Stimulated activated naive CD4-positive, alpha-beta T cell treated with Interleukin-2 at 50 U/mL for 16 hours (primary cell): ENCODE measurements around the gene AGPAT3.
A peak's percentile ranks its signal among the peaks of the same experiment; 100 is the strongest.

Experiments used
- DNase-seq: peaks from one replicate; lab custom pipeline; 2025; lab: John Stamatoyannopoulos, UW

The AGPAT3 gene

DNA sequence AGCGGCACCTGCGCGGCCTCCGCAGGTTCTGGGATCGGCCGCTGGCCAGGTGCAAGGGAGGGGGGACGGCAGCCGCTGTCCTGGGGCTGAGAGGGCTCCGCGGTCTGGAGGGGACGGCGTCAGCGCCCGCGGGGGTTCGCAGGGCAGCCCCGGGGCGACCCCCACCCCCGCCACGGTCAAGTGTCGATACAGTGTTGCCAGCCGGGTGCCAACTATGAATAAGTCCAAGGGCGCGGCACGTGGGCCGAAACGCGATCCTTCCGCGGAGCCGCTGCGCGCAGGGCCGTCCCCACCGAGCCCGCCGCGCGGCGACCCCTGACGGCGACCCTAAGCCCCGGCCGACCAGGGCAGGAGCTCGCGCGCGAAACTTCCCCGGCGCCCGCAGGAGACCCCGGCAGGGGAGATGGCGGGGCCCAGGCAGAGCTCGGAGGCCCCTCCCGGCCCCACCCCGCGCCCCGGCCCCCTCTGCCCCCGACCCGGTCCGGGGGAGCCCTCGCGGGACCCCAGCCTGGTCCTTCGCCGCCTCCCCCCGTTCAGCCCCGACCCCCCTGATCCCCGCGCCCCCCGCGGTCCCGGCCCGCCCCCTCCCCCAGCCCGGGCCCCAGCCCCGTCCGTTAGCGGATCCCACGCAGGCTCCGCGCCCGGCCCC, 586 bp upstream of the AGPAT3 start:
- peak; percentile 35 for DNase-seq

DNA sequence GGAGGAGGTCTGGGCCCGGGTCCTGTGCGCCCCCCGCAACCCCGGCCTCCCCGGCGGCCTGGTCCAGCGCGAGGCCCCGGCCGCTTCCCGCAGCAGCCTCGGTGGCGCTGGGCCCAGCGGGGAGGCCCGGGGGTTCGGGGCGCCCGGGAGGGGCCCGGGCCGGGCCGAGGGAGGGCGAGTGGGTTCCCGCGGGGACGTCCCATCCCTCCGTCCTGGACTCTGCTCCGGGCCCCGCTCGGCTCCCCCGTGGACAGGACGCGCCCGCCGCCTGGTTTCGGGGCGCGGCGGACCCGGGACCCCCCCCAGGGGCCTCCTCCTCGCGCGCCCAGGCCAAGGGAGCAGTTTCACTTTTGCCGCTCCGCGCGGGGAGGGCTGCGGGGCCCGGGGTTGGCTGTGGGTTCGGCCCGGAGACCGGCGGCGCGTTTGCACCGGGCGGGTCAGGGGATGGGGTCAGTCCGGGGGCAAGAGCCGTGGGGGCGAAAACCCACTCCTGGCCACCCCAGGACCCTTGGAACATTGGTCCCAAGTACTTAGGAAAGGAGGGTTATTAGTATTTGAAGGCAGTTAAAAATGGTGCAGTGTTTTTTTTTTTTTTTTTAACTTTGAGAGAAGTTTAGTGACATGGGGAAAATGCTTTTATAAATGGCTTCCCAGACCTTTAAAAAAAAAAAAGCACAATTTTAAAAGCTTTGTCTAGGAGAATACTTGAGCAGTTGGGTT, 677 bp downstream of the AGPAT3 start:
- DNase-seq = peak; percentile 51

DNA sequence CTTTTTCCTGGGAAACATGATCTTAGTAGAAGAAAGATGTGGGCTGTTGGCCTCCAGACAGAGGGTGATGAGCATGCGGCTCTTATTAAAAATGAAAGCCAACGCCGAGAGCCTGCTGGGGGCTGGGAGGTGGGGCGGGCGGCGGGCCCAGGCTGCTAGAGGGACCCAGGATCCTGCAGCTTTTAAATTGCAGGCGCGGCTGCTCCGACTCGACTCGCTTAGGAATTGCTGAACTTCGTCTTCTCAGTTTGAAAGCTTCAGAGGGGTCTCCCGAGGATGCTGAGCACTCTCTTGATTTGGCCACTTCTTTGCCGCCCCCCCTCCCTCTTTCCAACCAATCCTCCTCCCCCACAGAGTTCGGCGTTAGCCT, 1.2 kb downstream of the AGPAT3 start:
- DNase-seq = peak; percentile 50

DNA sequence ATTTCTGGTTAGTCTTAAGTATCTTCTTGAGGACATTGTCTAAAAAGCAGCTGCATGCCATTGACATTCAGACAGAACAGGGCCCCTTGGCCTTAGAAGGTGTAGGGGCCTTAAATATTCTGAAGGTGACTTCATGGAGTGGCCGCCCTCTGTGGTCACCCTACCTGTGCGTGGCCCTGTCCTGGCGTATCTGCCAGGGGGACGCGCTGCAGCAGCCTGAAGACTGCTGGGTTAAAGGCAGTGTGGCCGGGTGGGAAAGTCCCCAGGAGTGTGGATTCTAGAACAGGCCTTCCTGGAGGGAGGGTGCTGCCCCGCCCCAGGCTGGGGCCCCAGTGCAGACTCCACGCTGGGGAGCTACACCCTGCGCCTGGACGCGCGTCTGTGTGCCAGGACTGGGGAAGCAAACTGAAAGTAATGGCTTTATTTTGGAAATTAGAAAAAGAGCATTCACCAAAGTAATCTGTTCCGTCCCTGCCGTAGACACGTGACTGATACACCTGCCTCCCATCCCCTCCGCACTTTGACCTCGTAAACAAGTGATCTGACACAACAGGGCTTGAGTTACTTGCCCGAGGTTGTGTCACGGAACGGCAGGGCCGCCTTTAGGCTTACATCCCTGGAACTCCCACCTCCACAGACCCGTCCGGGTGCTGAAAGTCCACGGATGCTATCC, 1.8 kb downstream of the AGPAT3 start:
- peak; percentile 55 for DNase-seq

DNA sequence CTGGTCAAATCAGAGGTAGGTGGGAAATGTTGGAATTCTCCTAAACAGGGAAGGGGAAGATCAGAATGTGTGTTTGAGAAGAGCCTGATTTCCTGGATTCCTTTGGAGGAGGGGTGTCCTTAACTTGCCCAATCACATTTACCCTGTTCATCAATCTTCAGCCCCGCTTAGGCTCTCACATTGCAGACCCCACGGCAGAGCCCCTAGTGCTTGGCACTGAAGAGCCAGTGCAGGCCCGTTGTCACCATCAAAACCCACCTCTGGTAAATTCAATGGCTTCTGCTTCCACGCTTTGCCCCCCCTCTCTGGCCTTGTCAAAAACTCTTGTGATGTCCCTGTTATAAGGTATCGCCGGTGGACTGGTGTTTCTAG, 2.3 kb downstream of the AGPAT3 start:
- DNase-seq = no peak

DNA sequence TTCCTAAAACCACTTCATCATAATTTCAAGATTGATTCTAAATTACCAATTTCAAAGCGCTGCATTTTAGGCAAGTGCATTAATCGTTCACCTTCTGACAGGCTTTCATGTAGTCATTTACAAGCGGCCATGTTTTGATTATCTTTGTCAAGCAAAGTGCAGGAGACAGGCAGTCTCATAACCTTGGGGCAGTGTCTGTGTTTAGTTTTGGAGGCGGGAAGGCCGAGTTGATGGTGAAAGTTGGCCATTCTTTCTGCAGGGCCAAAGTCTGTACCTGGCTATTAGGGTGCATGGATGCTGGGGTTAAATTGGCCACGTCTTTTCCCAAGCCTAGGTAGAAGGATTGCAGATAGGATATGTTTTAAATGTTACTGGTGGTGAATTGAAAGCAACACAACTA, 2.9 kb downstream of the AGPAT3 start:
- no peak for DNase-seq

DNA sequence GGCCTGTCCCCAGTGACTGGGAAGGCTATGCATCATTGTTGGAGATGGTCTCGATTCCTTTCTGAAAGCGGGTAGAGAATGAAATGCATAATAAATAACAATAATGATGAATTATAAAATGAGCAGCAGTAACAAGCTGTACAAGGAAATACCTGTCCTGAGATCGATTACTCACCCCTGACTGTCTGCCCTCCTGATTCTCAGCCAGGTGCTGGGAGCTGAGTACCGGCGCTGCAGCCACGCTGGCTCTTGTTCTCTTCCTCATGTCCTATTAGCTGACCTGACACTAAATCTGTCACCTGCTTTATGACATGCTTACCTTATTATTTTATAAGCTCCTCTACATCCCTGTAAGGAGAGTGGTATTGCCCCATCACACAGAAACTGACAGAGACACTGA, 3.4 kb downstream of the AGPAT3 start:
- DNase-seq = no peak

DNA sequence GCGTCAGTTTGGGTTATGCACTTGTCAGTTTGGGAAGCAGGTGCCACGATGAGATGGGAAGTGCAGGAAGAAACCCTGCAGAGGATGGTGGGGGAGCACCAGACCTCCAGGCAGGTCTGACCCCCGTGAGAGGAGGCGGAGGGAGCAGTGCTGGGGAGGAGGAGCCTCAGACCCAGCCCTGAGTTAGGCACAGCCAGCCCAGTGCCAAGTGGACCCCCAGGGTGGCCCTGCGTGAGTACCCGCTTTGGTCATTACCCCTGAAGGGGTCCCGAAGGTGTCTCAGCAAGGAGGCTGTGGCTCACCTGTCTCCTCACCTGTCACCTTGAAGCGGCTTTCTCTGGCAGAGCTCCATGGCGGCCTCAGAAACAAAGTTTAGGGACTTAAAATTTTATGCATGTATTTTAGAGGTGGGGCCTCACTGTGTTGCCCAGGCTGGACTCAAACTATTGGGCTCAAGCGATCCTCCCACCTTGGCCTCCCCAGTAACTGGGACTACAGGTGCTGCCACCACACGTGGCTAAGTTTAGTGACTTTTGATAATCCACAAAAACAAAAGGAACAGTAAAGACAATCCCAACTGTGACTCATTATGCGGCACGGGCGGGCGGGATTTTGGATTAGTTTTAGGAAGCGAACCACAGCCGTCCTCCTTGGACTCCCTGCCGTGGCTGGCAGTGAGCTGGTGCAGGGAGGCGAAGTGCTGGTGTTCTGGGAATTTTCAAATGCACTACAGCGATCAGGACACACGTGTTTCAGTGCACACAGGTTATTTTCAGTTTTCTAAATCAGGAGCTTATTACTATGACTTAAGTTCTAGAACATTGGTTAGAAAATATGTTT, 4.7 kb downstream of the AGPAT3 start:
- DNase-seq = no peak

DNA sequence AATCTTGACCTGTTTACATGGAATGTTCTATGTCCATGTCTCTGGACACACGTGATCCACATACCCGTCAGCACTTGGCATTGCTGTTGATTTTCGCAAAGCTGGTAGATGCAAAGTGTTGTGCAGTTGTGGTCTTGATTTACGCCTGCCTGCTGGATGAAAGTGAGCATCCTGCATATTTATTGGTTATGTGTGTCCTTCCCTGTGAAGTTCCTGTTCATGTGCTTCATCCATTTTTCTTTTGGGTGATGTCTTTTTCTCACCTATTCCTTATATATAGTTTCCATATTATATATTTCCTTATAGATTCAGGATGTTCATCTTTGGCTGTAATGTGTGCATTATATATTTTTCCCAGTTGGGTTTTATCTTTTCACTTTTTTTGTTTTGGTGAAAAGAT, 6.5 kb downstream of the AGPAT3 start:
- no peak for DNase-seq

DNA sequence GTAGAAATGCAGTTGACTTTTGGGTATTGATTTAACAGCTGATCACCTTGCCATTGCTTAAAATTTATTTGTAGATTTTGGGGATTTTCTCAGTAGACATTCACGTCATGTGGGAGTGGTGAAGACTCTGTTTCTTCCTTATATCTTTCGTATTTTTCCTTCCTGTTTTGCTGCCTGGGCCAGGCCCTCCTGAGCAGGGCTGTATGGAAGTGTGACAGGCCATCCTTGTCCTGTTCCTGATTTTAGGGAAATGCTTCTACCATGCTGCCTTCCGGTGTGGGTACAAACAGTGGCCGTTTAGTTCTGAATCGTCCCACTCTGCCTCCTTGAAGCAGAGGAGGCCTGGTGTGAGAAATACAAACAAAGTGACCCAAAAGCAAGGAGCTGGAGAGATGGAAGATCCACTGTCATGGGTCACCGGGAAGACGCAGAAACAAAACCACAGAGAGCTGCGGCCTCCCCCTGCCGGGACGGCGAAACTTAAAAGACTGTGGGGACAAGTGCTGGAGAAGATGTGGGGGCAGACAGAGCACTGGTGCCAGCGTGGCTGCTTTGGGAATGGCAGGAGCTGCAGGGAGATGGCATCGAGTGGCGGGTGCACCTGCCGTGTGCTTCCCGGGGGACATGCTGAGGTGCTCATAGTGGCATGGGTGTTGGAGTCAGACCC, 7.6 kb downstream of the AGPAT3 start:
- no peak for DNase-seq

DNA sequence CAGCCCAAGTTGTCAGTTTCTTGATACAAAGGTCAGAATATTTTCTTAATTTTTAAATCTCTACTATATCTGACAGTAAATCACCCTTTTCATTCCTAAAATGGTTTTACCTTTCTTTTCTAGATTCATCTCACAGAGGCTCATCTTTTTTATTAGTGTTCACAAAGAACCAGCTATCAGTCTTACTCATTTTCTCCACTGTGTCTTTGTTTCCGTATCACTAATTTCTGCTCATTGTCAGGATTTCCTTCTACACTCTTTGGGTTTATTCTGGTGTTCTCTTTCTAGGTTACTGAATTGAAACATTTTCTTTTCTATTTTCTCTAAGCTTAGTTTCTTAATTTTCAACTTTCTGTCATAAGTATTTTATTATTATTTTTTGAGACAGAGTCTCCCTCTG, 8.7 kb downstream of the AGPAT3 start:
- DNase-seq = no peak

DNA sequence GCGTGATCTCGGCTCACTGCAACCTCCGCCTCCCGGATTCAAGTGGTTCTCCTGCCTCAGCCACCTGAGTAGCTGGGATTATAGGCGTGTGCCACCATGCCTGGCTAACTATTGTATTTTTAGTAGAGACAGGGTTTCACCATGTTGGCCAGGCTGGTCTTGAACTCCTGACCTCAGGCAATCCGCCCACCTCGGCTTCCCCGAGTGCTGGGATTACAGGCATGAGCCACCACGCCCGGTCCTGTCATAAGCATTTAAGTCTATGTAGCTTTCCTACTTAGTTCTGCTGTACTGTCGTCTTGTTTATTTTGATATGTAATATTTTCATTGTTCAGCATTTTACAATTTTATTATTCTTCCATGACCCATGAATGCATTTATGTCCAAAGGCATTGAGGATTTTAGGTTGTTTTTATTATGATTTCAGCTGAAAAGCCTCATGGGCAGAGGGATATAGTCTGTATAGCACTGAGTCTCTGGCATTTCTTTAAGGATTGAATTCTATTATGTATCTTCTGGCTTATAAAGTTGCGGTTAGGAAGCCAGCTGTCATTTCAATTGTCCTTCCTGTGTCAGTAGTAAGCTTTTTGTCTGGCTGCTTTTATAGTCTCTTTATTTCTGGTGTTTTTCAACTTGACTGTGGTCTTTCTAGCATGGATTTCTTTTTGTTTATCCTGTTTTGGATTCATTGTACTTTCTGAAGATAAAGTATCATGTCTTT, 9.2 kb downstream of the AGPAT3 start:
- no peak for DNase-seq

DNA sequence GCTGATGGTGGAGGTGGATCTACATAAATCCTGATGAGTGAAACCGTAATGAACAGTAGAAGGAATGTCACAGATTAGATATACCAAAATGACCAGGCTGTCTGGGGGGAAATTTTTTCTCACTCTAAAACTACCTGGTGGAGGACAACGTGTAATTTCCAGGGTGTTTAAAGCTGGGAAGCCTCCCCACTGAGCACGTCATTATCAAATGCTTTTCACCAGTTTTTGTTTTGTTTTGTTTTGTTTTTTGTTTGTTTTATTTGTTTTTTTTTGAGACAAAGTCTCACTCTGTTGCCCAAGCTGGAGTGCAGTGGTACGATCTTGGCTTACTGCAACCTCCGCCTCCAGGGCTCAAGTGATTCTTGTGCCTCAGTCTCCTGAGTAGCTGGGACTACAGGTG, 11.6 kb downstream of the AGPAT3 start:
- DNase-seq = no peak

DNA sequence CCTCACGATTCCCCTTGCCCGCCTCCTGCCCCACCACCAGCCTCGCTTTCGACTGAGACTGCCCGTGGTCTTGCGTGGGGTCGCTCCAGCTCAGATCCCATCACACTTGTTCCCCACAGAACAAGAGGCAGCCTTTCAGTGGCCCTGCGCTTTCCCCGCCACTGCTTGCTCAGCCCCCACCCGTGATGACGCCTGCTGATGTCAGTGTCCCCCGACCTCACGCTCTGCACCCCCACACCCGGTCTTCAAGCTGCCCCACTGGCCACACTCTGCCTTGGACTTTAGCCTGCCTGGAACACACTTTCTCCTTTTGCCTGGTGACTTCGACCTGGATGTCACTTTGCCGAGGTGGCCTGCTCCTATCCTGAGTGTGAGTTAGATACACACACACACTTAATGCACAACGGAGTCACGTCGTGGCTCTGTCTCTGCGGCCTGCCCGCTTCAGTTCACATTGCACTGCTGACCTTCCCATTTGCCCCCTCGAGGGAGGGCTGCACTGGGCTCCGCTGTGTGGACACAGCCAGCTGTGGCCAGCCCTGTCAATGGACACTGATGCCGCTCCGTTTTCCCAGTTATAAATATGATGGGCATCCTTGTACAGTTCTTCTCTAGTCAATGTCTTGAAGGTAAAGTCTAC, 13.0 kb downstream of the AGPAT3 start:
- DNase-seq = no peak

DNA sequence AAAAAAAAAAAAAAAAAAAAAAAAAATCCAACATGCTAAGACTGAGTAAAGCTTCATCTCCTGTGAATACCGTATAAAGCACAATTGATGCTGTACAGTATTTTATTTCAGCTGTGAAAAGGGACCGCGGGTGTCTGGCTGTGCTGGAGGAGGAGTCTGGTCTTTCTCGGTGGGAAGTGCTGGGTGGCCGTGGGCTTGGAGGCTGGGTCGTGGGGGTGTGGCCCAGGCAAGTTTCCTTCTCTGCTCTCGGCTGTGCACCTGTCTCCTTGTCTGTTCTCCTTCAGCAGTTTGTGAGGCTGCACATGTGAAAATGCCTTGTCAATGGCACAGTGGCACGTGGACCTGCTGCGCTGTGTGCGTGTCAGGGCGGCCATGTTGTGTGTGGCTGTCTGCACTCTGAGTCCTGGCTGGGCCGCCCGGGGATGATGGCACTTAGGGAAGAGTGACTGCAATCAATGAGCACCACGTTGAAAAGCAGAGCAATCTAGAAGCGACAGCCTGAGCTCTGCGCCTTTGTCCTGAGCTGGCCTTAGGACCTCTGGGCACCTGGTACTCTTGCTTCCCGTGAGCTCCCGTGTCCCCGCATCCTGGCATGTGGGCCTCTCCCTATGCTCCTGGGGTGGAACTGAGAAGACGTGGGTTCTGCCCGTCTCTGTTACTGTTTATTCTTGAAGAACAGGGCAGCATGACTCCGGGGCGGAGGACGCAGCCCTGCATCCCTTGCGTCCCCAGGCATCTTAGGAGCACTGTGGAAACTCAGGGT, 14.5 kb downstream of the AGPAT3 start:
- no peak for DNase-seq

DNA sequence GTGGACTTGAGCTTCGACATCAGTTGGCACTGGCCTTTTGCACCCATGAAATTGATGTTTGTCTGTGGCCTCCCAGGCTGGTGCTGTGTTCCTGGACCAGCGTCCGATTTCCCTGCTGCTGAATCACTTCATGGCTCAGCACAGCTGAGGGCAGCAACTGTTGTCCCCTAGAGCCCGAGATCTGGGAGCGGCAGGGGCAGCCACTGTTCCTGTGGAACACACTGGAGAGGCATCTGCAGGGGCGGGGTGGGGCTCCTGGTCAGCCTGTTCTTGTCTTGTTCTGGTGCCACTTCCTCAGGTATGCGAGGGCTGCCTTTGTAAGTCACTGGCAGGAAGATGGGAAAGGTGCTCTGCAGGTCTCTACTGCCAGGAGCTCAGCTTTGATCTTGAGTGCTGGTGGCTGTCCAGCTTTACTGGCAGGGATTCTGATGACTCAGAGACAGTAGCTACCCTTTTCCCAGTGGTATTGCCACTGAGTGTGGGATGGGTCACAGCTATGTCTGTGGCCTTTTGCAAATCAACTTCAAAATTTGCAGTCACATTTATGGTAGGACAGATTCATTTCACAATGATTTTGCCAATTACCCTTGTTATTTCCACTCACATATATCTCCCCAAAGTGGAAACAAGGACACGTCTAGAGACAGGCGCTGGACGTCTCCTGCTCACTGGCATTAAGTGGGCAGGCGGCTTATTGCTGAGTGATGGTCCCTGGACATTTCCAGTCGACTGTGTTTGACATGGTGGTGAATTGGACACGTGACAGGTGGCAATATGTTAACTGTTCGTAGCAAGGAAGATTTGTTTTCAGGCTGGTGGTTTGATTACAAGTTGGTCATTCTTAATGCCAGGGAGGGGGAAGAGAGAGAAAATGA, 15.3 kb downstream of the AGPAT3 start:
- no peak for DNase-seq

DNA sequence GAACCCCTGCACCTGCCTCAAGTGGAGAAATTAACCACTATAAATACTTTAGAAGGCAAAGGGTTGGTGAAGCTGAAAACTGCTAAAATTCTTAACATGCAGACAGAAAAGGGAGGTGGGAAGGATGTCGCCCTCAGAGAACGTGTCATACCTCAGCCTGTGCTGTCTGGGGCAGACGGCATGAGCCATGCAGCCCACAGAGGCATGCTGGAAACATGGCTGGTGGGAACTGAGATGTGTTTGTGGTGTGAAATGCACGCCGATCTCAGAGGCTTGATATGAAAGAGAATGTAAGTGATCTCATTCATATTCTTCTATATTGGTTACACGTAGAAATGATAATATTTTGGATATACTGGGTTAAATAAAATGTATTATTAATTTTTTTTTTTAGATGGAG, 16.3 kb downstream of the AGPAT3 start:
- peak; percentile 46 for DNase-seq

DNA sequence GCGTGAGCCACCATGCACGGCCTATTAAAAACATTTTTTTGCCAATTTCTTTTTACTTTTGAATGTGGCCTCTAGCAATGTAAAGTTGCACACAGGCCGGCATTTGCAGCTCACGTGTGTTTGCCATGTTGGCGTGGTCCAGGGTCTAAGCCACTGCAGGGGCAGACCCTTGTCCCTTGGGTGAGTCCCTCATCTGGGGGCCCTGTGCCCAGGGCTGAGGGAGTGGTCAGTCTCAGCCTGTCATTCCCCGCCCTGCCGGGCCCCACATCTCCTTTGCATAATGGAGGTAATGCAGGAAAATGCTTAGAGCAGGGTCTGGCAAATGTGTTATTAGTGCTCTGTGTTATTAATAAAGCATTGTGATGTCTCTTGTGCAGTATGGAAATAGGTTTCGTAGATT, 16.9 kb downstream of the AGPAT3 start:
- DNase-seq = no peak

DNA sequence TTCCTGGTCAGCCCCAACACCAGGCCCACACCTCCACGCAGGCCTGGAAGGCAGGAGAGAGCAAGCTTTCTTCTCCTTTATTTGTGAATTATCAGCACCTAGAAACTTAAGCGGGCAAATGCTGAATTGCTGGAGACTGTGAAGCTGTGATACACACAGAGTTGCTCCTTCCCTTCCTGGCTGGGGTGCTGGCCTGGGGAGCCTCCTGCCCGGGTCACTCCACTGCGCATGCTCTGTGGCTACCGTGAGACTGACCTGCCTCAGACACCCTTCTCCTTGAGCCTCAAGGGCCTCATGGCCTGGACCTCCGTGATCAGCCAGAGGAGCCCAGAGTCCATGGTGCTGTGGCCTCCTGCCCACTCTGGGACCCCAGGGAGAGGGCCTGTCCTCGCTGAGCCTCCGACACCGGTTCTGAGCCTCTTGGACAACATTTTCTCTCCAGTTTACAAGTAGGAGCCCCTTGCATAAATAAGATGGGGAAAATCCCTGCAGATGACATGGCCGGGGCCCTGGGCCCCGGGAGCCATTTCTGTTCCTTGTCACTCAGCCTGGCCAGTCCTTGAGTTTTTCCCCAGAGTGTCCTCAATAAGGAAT, 18.0 kb downstream of the AGPAT3 start:
- DNase-seq = no peak
